ENCODE results near the gene AUNIP. TPM values are rescaled to one million over a fixed set of nuclear protein-coding genes. Genes with fewer than 3 reads are reported as not detected.

AUNIP gene
- total RNA-seq, 1 experiment from 2014 or later: 7.2 TPM

- no peaks in the 10 kb centered on the region for H4K20me1 ChIP-seq (ENCODE audit: insufficient read depth, low read depth, low read length)
- no peak overlapping the region for H3K27ac ChIP-seq (ENCODE audit: low read length)
- H2AFZ ChIP-seq (ENCODE audit: low read length): no peak overlapping the region
- H3K79me2 ChIP-seq (ENCODE audit: low read length): no peaks in the 10 kb centered on the region
- DNase-seq: no peak
- H3K4me1 ChIP-seq (ENCODE audit: low read length): 0 out of 2 replicates have a peak, but pooled peaks cover 5% of the 10 kb centered on the region
- H3K9me2 ChIP-seq (replicated peaks; ENCODE audit: insufficient read depth, low read length): no peaks in the 10 kb centered on the region
- no peak overlapping the region for H3K4me2 ChIP-seq (ENCODE audit: low read depth, low read length, poor library complexity, severe bottlenecking)
- H3K27me3 ChIP-seq (ENCODE audit: low read length): no peaks in the 10 kb centered on the region
- no peaks in the 10 kb centered on the region for H3K9me3 ChIP-seq (ENCODE audit: low read length)
- no peak overlapping the region for H3K4me3 ChIP-seq (ENCODE audit: low read length)
- 0 out of 2 replicates have a peak, but pooled peaks cover 3% of the 10 kb centered on the region for H3K36me3 ChIP-seq (ENCODE audit: insufficient read depth, low read length)
- H3K9ac ChIP-seq (ENCODE audit: low read length): no peak overlapping the region
Measured at GRCh38 chr1:25893116-25893515, 33.9 kb upstream of the AUNIP start.

GRCh38 chr1:25891606-25892005 is 32.3 kb upstream of the AUNIP start:
- no peaks in the 10 kb centered on the region for H3K9me3 ChIP-seq (ENCODE audit: low read length)
- no peak overlapping the region for H3K4me2 ChIP-seq (ENCODE audit: low read depth, low read length, poor library complexity, severe bottlenecking)
- 0 out of 2 replicates have a peak, but pooled peaks cover 3% of the 10 kb centered on the region for H3K36me3 ChIP-seq (ENCODE audit: insufficient read depth, low read length)
- no peaks in the 10 kb centered on the region for H3K9me2 ChIP-seq (replicated peaks; ENCODE audit: insufficient read depth, low read length)
- H4K20me1 ChIP-seq (ENCODE audit: insufficient read depth, low read depth, low read length): no peaks in the 10 kb centered on the region
- no peaks in the 10 kb centered on the region for H3K79me2 ChIP-seq (ENCODE audit: low read length)
- no peak overlapping the region for H3K9ac ChIP-seq (ENCODE audit: low read length)
- H3K27me3 ChIP-seq (ENCODE audit: low read length): no peaks in the 10 kb centered on the region
- no peak for DNase-seq
- no peak overlapping the region for H3K4me3 ChIP-seq (ENCODE audit: low read length)
- H3K4me1 ChIP-seq (ENCODE audit: low read length): 0 out of 2 replicates have a peak, but pooled peaks cover 5% of the 10 kb centered on the region
- H2AFZ ChIP-seq (ENCODE audit: low read length): no peak overlapping the region
- H3K27ac ChIP-seq (ENCODE audit: low read length): no peak overlapping the region

DNA sequence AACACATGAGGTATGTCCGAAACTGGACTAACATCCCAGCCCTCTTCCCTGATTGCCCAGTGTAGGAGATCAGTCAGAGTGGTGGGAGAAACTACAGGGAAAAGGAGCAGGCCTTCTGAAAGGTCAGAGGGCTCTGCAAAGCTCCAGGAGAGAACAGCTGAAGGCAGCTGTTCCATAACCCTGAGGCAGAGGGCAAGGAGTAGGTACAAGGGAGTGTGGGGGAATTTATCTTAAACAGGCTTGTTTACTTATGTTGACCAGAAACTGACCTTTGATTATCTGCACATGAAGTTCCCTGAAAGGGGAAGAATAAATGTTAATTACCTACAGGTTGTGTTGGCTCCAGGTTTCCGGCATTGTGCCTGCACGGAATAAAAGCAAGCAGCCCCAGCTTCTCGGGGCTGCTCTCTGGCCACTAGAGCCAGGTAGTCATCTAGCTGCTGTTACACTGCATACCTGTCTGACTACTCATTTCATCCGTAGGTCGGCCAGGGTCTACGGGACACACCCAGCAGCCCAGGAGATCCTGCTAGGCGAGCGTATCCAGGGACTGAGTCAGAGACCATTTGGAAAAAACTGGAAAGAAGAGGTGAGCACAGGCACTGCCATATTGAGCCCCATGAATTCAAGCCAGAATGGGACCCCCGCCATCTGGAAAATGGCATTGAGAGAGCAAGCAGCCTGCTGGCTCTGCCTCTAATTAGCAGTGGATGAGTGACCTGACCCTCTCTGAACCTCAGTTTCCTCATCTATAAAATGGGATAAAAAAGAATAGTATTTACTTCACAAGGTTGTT is 31.2 kb upstream of the AUNIP start:
- Histone ChIP-seq H3K4me3 (ENCODE audit: low read length) (no peak overlapping the region), H3K27me3 (ENCODE audit: low read length) (no peaks in the 10 kb centered on the region), H3K79me2 (ENCODE audit: low read length) (no peaks in the 10 kb centered on the region), H3K9ac (ENCODE audit: low read length) (no peak overlapping the region), H2AFZ (ENCODE audit: low read length) (no peak overlapping the region), H3K4me2 (ENCODE audit: low read depth, low read length, poor library complexity, severe bottlenecking) (no peak overlapping the region), H3K9me3 (ENCODE audit: low read length) (no peaks in the 10 kb centered on the region), H4K20me1 (ENCODE audit: insufficient read depth, low read depth, low read length) (no peaks in the 10 kb centered on the region), H3K9me2 (replicated peaks; ENCODE audit: insufficient read depth, low read length) (no peaks in the 10 kb centered on the region), H3K27ac (ENCODE audit: low read length) (no peak overlapping the region), H3K4me1 (ENCODE audit: low read length) (no peaks in the 10 kb centered on the region), H3K36me3 (ENCODE audit: insufficient read depth, low read length) (0 out of 2 replicates have a peak, but pooled peaks cover 3% of the 10 kb centered on the region)
- DNase-seq: no peak

DNA sequence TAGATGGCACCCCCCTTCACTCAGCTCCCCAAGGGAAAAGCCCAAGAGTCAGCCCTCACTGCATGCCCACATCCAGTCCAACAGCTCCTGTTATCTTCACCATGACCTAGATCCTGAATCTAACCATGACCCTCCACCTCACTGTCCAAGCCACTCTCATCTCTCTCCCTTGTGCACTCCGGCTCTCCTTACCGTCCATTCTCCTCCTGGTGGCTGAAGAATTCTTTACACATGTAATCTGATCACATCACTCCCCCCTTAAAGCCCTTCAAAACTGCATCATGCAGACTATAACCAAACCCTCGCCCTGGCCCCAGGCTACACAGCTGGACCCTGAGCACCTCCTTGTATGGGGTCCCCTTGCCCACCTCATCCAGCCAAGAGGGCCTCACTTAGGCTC is 30.2 kb upstream of the AUNIP start:
- Histone ChIP-seq H3K4me3 (ENCODE audit: low read length) (no peak overlapping the region), H3K4me2 (ENCODE audit: low read depth, low read length, poor library complexity, severe bottlenecking) (no peak overlapping the region), H3K9ac (ENCODE audit: low read length) (no peak overlapping the region), H2AFZ (ENCODE audit: low read length) (no peak overlapping the region), H3K4me1 (ENCODE audit: low read length) (no peaks in the 10 kb centered on the region), H3K27me3 (ENCODE audit: low read length) (no peaks in the 10 kb centered on the region), H3K9me2 (replicated peaks; ENCODE audit: insufficient read depth, low read length) (no peaks in the 10 kb centered on the region), H3K36me3 (ENCODE audit: insufficient read depth, low read length) (0 out of 2 replicates have a peak, but pooled peaks cover 3% of the 10 kb centered on the region), H3K27ac (ENCODE audit: low read length) (no peak overlapping the region), H3K79me2 (ENCODE audit: low read length) (no peaks in the 10 kb centered on the region), H3K9me3 (ENCODE audit: low read length) (no peaks in the 10 kb centered on the region), H4K20me1 (ENCODE audit: insufficient read depth, low read depth, low read length) (no peaks in the 10 kb centered on the region)
- no peak for DNase-seq

- H3K36me3 ChIP-seq (ENCODE audit: insufficient read depth, low read length): no peaks in the 10 kb centered on the region
Measured at GRCh38 chr1:25888426-25888987, 29.2 kb upstream of the AUNIP start.

GRCh38 chr1:25885602-25886001 is 26.3 kb upstream of the AUNIP start:
- H3K27me3 ChIP-seq (ENCODE audit: low read length): no peaks in the 10 kb centered on the region
- no peaks in the 10 kb centered on the region for H3K9me3 ChIP-seq (ENCODE audit: low read length)
- H3K4me3 ChIP-seq (ENCODE audit: low read length): no peak overlapping the region
- no peak overlapping the region for H3K27ac ChIP-seq (ENCODE audit: low read length)
- H3K9me2 ChIP-seq (replicated peaks; ENCODE audit: insufficient read depth, low read length): no peaks in the 10 kb centered on the region
- H3K4me1 ChIP-seq (ENCODE audit: low read length): no peaks in the 10 kb centered on the region
- H3K4me2 ChIP-seq (ENCODE audit: low read depth, low read length, poor library complexity, severe bottlenecking): no peak overlapping the region
- no peaks in the 10 kb centered on the region for H4K20me1 ChIP-seq (ENCODE audit: insufficient read depth, low read depth, low read length)
- DNase-seq: no peak
- H3K79me2 ChIP-seq (ENCODE audit: low read length): no peaks in the 10 kb centered on the region
- no peak overlapping the region for H3K9ac ChIP-seq (ENCODE audit: low read length)
- no peaks in the 10 kb centered on the region for H3K36me3 ChIP-seq (ENCODE audit: insufficient read depth, low read length)
- no peak overlapping the region for H2AFZ ChIP-seq (ENCODE audit: low read length)

More at GRCh38 chr1:25888426-25888987, 29.2 kb upstream of the AUNIP start:
- Histone ChIP-seq H2AFZ (ENCODE audit: low read length) (no peak overlapping the region), H3K9me3 (ENCODE audit: low read length) (no peaks in the 10 kb centered on the region), H3K9ac (ENCODE audit: low read length) (no peak overlapping the region), H3K79me2 (ENCODE audit: low read length) (no peaks in the 10 kb centered on the region), H3K27ac (ENCODE audit: low read length) (no peak overlapping the region), H3K27me3 (ENCODE audit: low read length) (no peaks in the 10 kb centered on the region), H3K4me3 (ENCODE audit: low read length) (no peak overlapping the region), H3K4me1 (ENCODE audit: low read length) (no peaks in the 10 kb centered on the region), H3K9me2 (replicated peaks; ENCODE audit: insufficient read depth, low read length) (no peaks in the 10 kb centered on the region), H3K4me2 (ENCODE audit: low read depth, low read length, poor library complexity, severe bottlenecking) (no peak overlapping the region), H4K20me1 (ENCODE audit: insufficient read depth, low read depth, low read length) (no peaks in the 10 kb centered on the region)
- DNase-seq: no peak

- no peak overlapping the region for H3K4me3 ChIP-seq (ENCODE audit: low read length)
- H3K9ac ChIP-seq (ENCODE audit: low read length): no peak overlapping the region
- no peak overlapping the region for H3K27ac ChIP-seq (ENCODE audit: low read length)
- no peak overlapping the region for H3K4me2 ChIP-seq (ENCODE audit: low read depth, low read length, poor library complexity, severe bottlenecking)
- H3K36me3 ChIP-seq (ENCODE audit: insufficient read depth, low read length): no peaks in the 10 kb centered on the region
- no peaks in the 10 kb centered on the region for H3K9me3 ChIP-seq (ENCODE audit: low read length)
- no peaks in the 10 kb centered on the region for H3K9me2 ChIP-seq (replicated peaks; ENCODE audit: insufficient read depth, low read length)
- DNase-seq: no peak
- H2AFZ ChIP-seq (ENCODE audit: low read length): no peak overlapping the region
- H3K27me3 ChIP-seq (ENCODE audit: low read length): no peaks in the 10 kb centered on the region
- no peaks in the 10 kb centered on the region for H4K20me1 ChIP-seq (ENCODE audit: insufficient read depth, low read depth, low read length)
- H3K79me2 ChIP-seq (ENCODE audit: low read length): no peaks in the 10 kb centered on the region
- H3K4me1 ChIP-seq (ENCODE audit: low read length): no peaks in the 10 kb centered on the region; the same call in 1 of the 2 replicates
Measured at GRCh38 chr1:25881266-25881665, 22.0 kb upstream of the AUNIP start.

DNA sequence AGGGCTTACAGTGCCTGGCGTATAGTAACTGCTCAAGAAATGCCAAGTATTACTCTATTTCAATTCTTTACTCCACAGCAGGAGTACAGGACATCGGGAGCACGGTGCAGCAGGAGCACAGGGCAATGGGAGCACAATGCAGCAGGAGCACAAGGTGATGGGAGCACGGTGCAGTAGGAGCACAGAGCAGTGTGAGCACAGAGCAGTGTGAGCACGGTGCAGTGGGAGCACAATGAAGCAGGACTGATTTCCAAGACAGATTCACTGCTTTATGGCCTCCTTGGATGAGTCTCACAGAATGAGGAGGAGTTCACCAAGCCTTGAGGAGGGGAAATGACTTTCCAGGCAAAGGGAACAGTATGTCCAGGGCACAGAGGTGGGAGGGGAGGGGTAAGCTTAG is 21.3 kb upstream of the AUNIP start:
- H3K4me3 ChIP-seq (ENCODE audit: low read length): no peak overlapping the region
- H3K4me2 ChIP-seq (ENCODE audit: low read depth, low read length, poor library complexity, severe bottlenecking): no peak overlapping the region
- no peak overlapping the region for H3K9ac ChIP-seq (ENCODE audit: low read length)
- H2AFZ ChIP-seq (ENCODE audit: low read length): no peak overlapping the region
- DNase-seq: no peak
- peaks cover 6% of the 10 kb centered on the region for H3K4me1 ChIP-seq (ENCODE audit: low read length)
- H3K9me2 ChIP-seq (replicated peaks; ENCODE audit: insufficient read depth, low read length): no peaks in the 10 kb centered on the region
- no peaks in the 10 kb centered on the region for H3K36me3 ChIP-seq (ENCODE audit: insufficient read depth, low read length)
- H3K27ac ChIP-seq (ENCODE audit: low read length): no peak overlapping the region
- no peaks in the 10 kb centered on the region for H4K20me1 ChIP-seq (ENCODE audit: insufficient read depth, low read depth, low read length)
- H3K27me3 ChIP-seq (ENCODE audit: low read length): no peaks in the 10 kb centered on the region
- no peaks in the 10 kb centered on the region for H3K9me3 ChIP-seq (ENCODE audit: low read length)
- no peaks in the 10 kb centered on the region for H3K79me2 ChIP-seq (ENCODE audit: low read length)
